Esophagus squamous epithelium (tissue), 5 donors: ENCODE measurements around the gene TESPA1. TPM values are rescaled to one million over a fixed set of nuclear protein-coding genes. Genes with fewer than 3 reads are reported as not detected.
A peak's percentile ranks its signal among the peaks of the same experiment; 100 is the strongest.

ENCODE experiments used
- DNase-seq: peaks from one replicate; lab custom pipeline; 2025; lab: John Stamatoyannopoulos, UW
- H3K27ac ChIP-seq, 4 donors: fragments of 200-600 bp; sonication (generic); one replicate each; pipeline ENCODE4 v1.5.1; 2016 to 2019; ENCODE audit warnings: mild to moderate bottlenecking in 1 of 4
- H3K27me3 ChIP-seq, 4 donors: fragments of 200-600 bp; sonication (generic); 1 replicate in 3 of 4; 2 replicates in 1 of 4; pipeline versions ENCODE4 v1.5.1 to v1.6.0; 2017 to 2021; ENCODE audit warnings: antibody characterized with exemption in 1 of 4
- H3K36me3 ChIP-seq, 3 donors: fragments of 200-600 bp; sonication (generic); one replicate each; pipeline ENCODE4 v1.5.1; 2016 to 2019
- H3K4me1 ChIP-seq, 3 donors: fragments of 200-600 bp; sonication (generic); one replicate each; pipeline ENCODE4 v1.5.1; 2017 to 2019
- H3K4me3 ChIP-seq, 4 donors: fragments of 200-600 bp; sonication (generic); 1 replicate in 3 of 4; 2 replicates in 1 of 4; pipeline ENCODE4 v1.5.1; 2016 to 2019; ENCODE audit warnings: mild to moderate bottlenecking in 2 of 4, moderate library complexity in 1 of 4
- H3K9me3 ChIP-seq, 3 donors: fragments of 200-600 bp; sonication (generic); one replicate each; pipeline ENCODE4 v1.5.1; 2016 to 2019
- POLR2A ChIP-seq, 4 donors: fragments of 450-650 bp; IDR thresholded peaks; one replicate each; pipeline ENCODE4 v1.6.1; 2017; ENCODE audit warnings: antibody characterized with exemption in 4 of 4, mild to moderate bottlenecking in 4 of 4, moderate library complexity in 3 of 4
- WGBS, 2 donors: methylation state at CpG; one replicate each; pipeline ENCODE4 v1.1.5; 2018; 5-methylcytosine and 5-hydroxymethylcytosine counted together
- intact Hi-C: fragments of 100-400 bp; cut with DNase I; formaldehyde crosslinking; loops from one replicate; pipeline ENCODE4 v1.15.0; 2022
- total RNA-seq, 4 donors: library from RNA; depleted of rRNA; stranded (reverse); fragments of >200 nt; gene quantifications; one replicate each; pipeline ENCODE4 v1.1.0, GENCODE V29; 2016
- TF ChIP-seq, protein P1 (sequence below), 6 experiments: fragments of 450-650 bp in 4 of 6; fragments of 200-600 bp in 2 of 6; sonication (generic) in 2 of 6; IDR thresholded peaks; one replicate each; pipeline ENCODE4 v1.5.1; 2016 to 2019; ENCODE audit warnings: antibody characterized with exemption in 6 of 6, mild to moderate bottlenecking in 4 of 6, moderate library complexity in 4 of 6
- donor health status: DM: yes; HTN: yes; CAD: no.

The TESPA1 gene
- total RNA-seq, 4 donors from 2014 or later, result 0.31 to 6.7 (median 2.0) TPM; not detected in 1

DNA sequence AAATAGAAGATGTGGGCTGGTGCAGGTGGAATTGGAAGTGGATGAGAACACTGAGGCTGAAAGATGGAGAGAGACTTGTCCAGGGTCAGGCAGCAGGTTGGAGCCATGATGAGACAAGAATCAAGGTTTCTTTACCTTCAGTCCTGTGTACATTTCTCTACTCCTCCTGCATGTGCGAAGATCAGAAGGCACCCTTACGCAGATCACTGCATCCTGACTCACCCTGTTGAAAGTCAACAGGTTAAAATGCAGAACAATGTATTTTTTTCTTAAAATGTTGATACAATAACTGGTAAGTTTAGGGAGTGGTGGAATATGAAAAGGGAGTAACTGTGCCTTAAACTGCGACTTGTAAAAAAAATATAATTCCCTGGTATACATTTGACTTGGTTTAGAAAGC, 47.8 kb downstream of the TESPA1 start:
- TF ChIP-seq, protein P1, sequence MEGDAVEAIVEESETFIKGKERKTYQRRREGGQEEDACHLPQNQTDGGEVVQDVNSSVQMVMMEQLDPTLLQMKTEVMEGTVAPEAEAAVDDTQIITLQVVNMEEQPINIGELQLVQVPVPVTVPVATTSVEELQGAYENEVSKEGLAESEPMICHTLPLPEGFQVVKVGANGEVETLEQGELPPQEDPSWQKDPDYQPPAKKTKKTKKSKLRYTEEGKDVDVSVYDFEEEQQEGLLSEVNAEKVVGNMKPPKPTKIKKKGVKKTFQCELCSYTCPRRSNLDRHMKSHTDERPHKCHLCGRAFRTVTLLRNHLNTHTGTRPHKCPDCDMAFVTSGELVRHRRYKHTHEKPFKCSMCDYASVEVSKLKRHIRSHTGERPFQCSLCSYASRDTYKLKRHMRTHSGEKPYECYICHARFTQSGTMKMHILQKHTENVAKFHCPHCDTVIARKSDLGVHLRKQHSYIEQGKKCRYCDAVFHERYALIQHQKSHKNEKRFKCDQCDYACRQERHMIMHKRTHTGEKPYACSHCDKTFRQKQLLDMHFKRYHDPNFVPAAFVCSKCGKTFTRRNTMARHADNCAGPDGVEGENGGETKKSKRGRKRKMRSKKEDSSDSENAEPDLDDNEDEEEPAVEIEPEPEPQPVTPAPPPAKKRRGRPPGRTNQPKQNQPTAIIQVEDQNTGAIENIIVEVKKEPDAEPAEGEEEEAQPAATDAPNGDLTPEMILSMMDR (IDR thresholded peaks at IDR 0.05), result no peak
- TF ChIP-seq POLR2A (IDR thresholded peaks at IDR 0.05), result no peak
- H3K27ac ChIP-seq, result peak overlapping the region; percentile 13 to 85 (median 49)
- intact Hi-C loops, result no loop called here
- no peaks in the 10 kb centered on the region for H3K36me3 ChIP-seq
- peaks cover 8 to 53% (median 11%) of the 10 kb centered on the region in 3 donors for H3K4me1 ChIP-seq
- no peaks in the 10 kb centered on the region for H3K9me3 ChIP-seq
- WGBS, 2 donors, result 40 to 58% methylated on average over 3 of the region's 3 CpGs
- no peaks in the 10 kb centered on the region for H3K27me3 ChIP-seq
- no peak for DNase-seq
- H3K4me3 ChIP-seq, result no peak overlapping the region

DNA sequence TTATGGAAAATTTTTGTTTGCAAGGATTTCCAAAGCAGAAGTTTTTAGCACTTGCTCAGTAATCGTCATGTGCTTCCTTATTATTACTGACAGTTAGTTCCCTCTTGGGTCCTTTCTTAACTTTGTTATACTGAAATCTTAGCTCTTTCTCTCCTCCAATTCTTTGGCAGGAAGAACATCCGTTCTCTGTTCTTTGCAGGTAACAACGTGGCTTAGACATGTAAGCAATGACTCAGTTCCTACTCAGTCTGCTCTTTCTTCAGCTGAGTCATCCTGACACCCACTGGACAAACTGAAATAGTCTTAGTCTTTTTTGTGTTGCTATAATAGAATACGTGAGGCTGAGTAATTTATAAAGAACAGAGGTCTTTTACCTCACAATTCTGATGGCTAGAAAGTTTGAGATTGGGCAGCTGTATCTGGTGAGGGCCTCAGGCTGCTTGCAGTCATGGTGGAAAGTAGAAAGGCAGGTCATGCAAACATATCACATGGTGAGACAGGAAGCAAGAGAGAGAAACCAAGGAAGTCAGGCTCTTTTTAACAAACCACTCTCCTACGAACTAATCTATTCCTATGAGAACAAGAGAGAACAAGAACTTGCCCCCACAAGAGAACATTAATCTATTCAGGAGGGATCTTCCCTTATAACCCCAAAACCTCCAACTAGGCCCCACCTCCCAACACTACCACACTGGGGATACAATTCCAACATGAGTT, 49.2 kb downstream of the TESPA1 start:
- DNase-seq, result no peak
- Histone ChIP-seq H3K36me3 (no peaks in the 10 kb centered on the region), H3K27me3 (no peaks in the 10 kb centered on the region), H3K27ac (peak overlapping the region; percentile 72 to 85 (median 79)), H3K4me3 (no peak overlapping the region), H3K9me3 (peaks cover 0 to 5% (median 0%) of the 10 kb centered on the region in 3 donors), H3K4me1 (peaks cover 8 to 53% (median 11%) of the 10 kb centered on the region in 3 donors)
- TF ChIP-seq POLR2A (IDR thresholded peaks at IDR 0.05), result no peak
- TF ChIP-seq, protein P1 (IDR thresholded peaks at IDR 0.05), result peak in 2 of 6 experiments; percentile 18 to 26
- intact Hi-C loops, result no loop called here
- WGBS, 2 donors, result 8 to 19% methylated on average over 5 of the region's 5 CpGs

DNA sequence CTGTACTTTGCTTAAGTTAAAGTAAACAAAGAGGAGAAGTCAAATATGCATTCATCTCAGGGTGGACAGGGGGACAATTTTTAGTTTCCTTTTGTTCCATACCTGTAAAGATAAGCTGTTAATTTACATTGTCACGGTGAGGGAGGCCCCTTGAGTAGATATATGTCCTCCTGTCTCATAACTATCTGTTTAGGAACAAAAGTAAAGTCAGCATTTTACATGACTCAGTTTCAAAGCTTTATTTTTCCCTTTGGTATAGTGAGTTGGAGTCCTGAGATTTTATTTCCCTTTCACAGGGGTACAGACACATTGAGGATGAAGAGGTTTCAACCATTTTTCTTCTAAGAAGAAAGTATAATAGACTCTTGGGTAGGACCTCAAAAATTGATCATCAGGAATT, 50.1 kb downstream of the TESPA1 start:
- Histone ChIP-seq H3K4me1 (peaks cover 8 to 53% (median 11%) of the 10 kb centered on the region in 3 donors), H3K36me3 (no peaks in the 10 kb centered on the region), H3K4me3 (no peak overlapping the region), H3K27me3 (no peaks in the 10 kb centered on the region), H3K9me3 (peaks cover 0 to 15% (median 0%) of the 10 kb centered on the region in 3 donors), H3K27ac (peak overlapping the region; percentile 72 to 85 (median 79))
- 58 to 69% methylated on average over 1 of the region's 1 CpG for WGBS, 2 donors
- DNase-seq, result no peak
- no peak for TF ChIP-seq POLR2A (IDR thresholded peaks at IDR 0.05)
- TF ChIP-seq, protein P1 (IDR thresholded peaks at IDR 0.05), result no peak
- intact Hi-C loops, result no loop called here

DNA sequence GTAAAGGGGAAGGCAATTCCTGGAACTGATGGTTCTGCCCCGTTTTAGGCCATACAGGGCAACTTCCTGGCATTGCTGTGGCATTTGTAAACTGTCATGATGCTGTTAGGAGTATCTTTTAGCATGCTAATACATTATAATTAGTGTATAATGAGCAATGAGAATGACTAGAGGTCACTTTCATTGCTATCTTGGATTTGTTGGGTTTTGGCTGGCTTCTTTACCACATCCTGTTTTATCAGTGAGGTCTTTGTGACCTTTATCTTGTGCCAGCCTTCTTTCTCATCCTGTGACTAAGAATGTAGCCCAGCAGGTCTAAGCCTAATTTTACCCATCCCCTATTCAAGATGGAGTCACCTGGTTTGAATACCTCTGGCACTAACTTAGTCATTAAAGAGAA, 51.2 kb downstream of the TESPA1 start:
- H3K27me3 ChIP-seq, result no peaks in the 10 kb centered on the region
- intact Hi-C loops, result no loop called here
- 37 to 38% methylated on average over 1 of the region's 1 CpG for WGBS, 2 donors
- H3K4me3 ChIP-seq, result no peak overlapping the region
- DNase-seq, result no peak
- TF ChIP-seq, protein P1 (IDR thresholded peaks at IDR 0.05), result no peak
- no peak for TF ChIP-seq POLR2A (IDR thresholded peaks at IDR 0.05)
- H3K4me1 ChIP-seq, result peaks cover 8 to 53% (median 11%) of the 10 kb centered on the region in 3 donors
- H3K9me3 ChIP-seq, result peaks cover 0 to 19% (median 0%) of the 10 kb centered on the region in 3 donors
- H3K27ac ChIP-seq, result peak overlapping the region; percentile 15 to 78 (median 42)
- H3K36me3 ChIP-seq, result no peaks in the 10 kb centered on the region

DNA sequence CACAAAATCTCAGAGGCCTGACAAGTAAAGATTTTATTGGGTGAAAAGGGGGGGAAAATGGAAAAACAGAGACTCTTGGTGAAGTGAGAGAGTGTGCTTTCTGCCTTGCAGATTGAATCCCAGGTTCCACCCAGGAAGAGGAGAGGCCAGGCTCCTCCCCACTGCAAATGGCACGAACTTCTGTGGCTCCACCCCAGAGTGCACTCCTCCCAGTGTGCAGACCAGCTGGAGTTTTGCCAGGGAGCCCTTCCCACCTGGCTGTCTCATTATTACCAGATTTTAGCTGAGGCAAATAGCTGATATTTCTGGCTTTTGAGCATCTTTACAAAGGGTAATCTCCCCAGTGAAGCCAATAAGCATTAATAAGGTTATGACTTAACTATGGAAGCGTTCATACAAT, 51.9 kb downstream of the TESPA1 start:
- intact Hi-C loops, result no loop called here
- no peaks in the 10 kb centered on the region for H3K27me3 ChIP-seq
- no peaks in the 10 kb centered on the region for H3K36me3 ChIP-seq
- no peak for DNase-seq
- H3K27ac ChIP-seq, result peak overlapping the region; percentile 15 to 78 (median 42)
- TF ChIP-seq, protein P1 (IDR thresholded peaks at IDR 0.05), result no peak
- no peak for TF ChIP-seq POLR2A (IDR thresholded peaks at IDR 0.05)
- peaks cover 0 to 19% (median 0%) of the 10 kb centered on the region in 3 donors for H3K9me3 ChIP-seq
- 54 to 57% methylated on average over 2 of the region's 2 CpGs for WGBS, 2 donors
- H3K4me1 ChIP-seq, result peaks cover 8 to 53% (median 11%) of the 10 kb centered on the region in 3 donors
- no peak overlapping the region for H3K4me3 ChIP-seq
